GM11168 (cell line): ENCODE results near the gene MSMO1.

ENCODE experiments used
- in situ Hi-C: fragments of 300-500 bp; cut with MboI; formaldehyde crosslinking; loops from one replicate; pipeline ENCODE4 v1.12.0; 2022; ENCODE audit warnings: low sequenced_read_pairs; ENCODE audit not compliant: unreplicated experiment

MSMO1 gene

DNA sequence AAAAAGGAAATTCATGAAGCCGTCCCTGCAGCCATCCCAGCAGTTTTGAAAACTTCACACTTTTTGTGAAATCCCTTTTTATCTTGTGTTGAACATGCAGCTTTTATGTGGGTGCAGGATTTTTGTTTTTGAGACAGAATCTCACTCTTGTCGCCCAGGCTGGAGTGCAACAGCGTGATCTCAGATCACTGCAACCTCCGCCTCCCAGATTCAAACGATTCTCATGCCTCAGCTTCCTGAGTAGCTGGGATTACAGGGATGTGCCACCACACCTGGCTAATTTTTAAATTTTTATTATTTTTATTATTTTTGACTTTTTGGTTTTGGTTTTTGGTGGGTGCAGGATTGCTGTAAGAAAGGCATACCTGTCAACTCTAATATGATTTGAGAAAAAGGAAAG, 8.0 kb upstream of the MSMO1 start:
- in situ Hi-C loops = no loop called here

DNA sequence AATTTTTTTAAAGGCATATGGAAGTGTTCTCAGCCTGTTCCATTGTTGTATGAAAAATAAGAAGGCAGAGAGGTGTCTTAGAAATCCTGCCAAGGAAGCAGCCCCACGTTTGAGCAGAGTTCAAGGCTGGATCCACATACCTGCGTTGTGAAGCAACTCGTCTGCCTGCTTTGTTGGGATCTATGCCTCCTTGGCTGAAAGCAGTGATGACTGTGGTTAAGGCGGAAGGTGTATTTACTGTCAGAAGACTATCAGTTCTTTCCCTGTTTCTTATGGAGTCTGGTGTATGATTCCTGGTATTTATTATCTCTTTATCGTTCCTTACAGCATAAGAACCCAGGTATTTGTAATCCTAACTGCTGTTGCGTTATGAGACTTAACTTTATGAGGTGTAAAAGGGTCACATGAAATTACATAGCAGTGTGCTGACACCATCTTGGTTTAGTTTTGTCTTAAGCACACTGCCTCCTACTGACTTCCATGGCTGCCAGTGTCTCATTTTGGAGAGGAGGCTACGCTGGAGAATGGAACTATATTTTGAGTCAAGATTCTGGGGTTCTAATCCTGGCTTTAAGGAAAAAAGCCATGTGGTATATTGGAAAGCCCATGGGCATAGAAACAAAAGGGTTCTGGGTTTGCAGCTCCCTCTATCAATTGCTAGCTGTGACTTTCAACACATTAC, 3.1 kb upstream of the MSMO1 start:
- in situ Hi-C loops = no loop called here

DNA sequence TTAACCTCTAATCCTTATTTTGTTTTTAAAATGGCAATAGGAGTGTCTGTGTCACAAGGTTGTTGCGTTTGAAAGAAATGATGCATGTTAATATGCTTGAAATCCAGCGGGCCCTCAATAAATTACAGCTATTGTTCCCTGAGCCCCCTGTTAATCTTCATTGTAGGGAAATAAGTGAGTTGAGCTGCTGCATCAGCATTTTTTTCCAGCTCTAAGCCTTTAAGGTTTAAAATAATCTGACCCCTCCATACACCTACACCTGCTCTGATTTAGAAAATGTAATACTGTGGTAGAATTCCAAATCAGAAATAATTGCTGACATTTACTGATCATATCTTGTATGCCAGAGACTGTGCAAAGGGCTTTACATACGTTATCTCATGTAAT, 2.6 kb upstream of the MSMO1 start:
- in situ Hi-C loops = loop anchor here (25.0 kb wide), 1 partner anchor 113 kb away; the partner anchor contains the start of gene KLHL2

DNA sequence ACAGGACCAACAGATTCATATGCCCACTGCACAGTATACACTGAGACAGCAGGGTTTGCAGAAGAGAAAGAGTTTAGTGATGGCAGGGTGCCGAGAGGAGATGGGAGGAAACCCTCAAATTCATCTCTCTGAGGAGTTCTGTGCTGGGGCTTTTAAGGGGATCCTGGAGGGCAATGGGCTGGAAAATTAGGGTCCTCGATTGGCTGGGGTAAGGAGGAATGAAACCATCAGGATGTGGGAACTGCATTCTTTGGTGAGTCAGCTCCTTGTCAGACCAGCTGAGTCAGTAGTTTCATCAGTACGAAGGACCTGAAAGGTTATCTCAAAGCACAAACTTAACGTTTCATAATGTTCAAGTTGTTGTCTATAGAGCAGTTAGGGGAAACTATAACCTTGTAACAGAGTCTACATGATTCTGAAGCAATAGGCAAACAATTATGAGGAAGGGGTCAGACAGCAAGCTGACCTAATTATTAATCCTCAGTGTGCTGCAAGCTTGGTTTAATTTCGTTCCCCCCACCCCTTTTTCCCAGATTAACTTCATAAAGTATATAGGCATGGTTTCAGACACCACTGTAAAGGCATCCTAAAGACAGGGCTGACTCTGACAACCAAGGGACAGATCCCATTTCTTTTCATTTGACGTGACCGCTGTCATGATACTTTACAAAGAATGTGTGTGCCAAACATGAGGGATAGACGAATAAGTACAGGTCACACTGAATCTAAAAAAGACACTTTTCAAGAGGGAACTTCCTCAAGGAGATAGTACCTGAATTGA, 1.5 kb upstream of the MSMO1 start:
- in situ Hi-C loops = loop anchor here (25.0 kb wide), 1 partner anchor 114 kb away; the partner anchor contains the start of gene KLHL2

DNA sequence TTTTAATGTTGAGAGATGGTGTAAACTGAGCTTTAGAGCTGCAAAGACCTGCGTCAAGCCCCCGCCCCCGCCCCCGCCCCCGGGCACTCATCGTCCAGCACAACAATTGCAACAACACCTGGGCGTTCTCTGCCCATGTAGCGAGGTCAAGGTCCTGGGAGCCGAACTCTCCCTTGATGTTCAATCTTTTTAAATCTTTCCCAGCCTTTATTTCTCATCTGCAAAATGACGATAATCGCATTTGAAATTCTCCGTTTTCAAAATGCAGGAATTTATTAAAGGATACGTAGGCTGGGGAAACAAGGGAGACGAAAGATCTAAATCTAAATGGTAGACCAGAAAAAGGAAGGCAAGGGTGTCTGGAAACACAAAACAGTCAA, 648 bp upstream of the MSMO1 start:
- in situ Hi-C loops = loop anchor here (25.0 kb wide), 1 partner anchor 115 kb away; the partner anchor contains the start of gene KLHL2

DNA sequence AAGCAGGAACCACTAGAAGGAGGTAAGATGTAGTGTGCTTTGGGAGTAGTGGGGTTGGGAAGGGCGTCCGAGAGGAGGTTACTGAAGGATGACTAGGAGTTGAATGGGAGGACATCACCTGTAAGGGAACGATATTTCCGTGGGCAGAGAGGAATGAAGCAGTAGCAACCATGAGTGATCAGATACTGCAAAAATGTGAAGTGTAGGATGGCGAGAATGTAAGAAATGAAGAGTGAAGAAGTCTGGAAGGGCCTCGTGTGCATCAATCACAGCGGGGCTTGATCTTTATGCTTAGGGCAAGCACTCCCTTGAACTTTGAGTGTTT, 594 bp downstream of the MSMO1 start:
- in situ Hi-C loops = loop anchor here (25.0 kb wide), 1 partner anchor 116 kb away; the partner anchor contains the start of gene KLHL2

DNA sequence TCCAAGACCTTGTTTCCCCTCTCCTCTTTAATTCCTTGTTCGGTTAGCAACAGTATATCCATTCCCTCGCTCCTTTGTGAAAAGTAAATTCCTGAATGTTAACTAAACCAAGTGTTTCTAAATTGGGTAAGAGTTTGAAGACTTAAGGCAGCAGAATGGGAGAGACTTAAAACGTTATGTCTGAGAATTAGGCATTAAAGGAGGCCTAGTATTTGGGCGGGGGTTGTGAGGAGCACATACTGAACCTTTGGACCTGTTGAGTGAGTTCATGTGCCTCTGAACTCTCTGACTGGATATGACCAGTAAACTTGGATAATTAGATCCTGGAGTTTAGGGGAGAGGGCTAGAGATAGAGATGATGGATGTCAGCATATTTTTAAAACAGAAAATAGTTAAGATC, 1.2 kb downstream of the MSMO1 start:
- in situ Hi-C loops = loop anchor here (25.0 kb wide), 1 partner anchor 116 kb away; the partner anchor contains the start of gene KLHL2

DNA sequence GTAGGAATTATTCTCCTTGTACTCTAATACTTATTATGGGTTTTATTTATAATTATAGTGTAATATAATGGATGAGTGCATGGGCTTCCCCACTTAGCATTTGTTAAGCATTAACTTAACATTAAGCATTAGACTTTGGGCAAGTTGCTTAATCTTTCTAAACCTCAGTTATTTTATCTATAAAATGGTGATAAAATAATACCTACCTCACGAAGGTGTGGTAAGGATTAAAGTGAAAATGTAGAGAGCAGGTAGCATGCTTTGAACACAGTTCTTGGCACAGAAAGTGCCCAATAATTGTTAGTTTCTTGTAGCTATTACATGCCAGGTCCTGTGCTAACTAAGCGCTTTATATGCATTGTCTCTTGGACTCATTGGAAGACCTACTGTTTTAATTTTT, 2.6 kb downstream of the MSMO1 start:
- in situ Hi-C loops = loop anchor here (10.0 to 25.0 kb wide), 2 partner anchors 118 to 195 kb away; partner anchors contain the start of gene KLHL2

DNA sequence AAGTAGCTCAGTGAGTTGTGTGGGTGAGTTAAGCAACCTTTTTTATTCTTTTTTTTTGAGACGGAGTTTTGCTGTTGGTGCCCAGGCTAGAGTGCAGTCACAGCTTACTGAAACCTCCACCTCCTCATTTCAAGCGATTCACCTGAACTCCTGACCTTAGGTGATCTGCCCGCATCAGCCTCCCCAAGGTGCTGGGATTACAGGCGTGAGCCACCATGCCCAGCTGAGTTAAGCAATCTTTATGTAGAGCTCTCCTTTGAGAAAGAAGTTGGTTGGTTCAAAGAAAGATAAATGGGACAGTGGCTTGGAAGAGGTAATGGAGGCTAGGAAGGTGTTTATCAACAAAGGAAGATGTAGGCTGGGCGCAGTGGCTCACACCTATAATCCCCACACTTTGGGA, 3.2 kb downstream of the MSMO1 start:
- in situ Hi-C loops = loop anchor here (10.0 to 25.0 kb wide), 2 partner anchors 118 to 196 kb away; partner anchors contain the start of gene KLHL2

DNA sequence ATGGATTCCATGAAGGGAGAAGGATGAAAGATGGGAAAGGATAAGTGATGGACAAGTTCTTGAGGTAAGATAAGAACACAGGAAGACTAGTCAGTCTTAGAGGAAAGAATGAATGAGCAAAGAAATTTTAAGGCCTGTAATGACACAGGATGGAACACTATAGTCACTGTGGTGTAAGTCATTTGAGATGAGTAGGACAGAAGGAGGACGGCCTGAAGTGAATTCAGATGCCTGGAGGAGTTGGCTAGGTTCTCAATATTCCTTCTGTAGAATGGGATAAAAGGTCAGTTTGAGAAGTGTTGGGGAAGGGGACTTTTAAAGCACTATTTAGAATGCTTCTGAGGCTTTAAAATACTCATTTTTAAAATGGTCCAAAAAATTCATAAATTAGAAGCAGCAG, 3.9 kb downstream of the MSMO1 start:
- in situ Hi-C loops = loop anchor here (10.0 to 25.0 kb wide), 2 partner anchors 119 to 197 kb away; partner anchors contain the start of gene KLHL2

DNA sequence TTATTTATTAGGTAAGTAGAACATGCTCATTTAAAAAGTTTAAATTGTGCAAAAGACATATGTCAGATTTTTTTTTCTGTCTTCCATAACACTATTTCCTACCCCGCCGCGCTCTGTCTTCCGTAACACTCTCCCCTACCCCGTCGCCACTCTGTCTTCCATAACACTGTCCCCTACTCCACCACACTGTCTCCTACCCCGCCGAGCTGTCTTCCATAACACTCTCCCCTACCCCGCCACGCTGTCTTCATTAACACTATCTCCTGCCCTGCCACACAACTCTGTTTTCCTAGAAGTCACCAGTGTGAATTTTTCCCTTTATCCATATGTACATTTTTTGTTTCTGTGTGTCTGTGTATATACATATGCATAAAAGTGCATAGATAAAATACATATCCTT, 4.4 kb downstream of the MSMO1 start:
- in situ Hi-C loops = loop anchor here (10.0 to 25.0 kb wide), 2 partner anchors 120 to 197 kb away; partner anchors contain the start of gene KLHL2

DNA sequence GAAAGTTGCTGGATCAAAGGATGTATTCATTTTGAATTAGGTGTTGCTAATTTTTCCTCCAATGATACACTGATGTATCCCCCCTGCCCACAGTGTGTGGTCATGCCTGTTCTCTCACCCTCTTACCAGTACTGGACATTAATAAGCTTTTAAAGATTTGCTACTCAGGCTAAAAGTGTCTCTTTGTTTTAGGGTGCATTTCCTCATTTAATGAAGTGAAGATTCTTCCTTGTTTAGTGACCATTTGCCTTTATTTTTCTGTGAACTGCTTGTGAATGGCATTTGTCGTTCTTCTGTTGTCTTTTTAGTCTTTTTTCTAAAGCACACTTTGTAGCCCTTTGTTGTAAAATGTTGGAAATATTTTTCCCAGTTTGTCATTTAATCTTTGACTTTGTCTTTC, 5.0 kb downstream of the MSMO1 start:
- in situ Hi-C loops = loop anchor here (10.0 to 25.0 kb wide), 2 partner anchors 120 to 198 kb away; partner anchors contain the start of gene KLHL2

DNA sequence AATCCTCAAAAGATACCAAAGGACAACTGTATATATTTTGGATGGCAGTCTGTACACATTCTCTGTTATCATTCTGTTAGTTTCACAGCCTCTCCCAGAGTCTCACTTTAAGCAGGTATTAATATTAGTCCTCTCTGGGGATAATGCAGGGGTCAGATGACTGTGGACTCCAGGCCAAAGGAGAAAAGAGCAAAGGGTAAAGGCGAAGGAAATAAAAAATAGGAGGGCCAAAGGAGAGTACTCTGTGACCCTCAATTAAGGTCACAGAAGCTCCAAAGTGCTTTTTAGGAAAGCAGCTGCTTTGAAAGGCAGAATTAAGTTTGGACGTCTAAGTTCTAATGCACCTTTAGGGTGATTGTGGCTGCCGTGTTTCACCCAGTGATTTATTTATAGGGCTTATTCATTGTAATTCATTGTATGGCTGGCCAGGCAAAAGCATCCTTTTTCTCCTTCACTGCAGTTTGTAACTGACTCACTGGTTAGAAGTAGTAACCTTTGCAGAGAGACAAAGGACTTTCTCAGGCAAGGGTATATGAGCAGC, 7.8 kb downstream of the MSMO1 start:
- in situ Hi-C loops = loop anchor here (10.0 to 25.0 kb wide), 2 partner anchors 123 to 200 kb away; partner anchors contain the start of gene KLHL2

DNA sequence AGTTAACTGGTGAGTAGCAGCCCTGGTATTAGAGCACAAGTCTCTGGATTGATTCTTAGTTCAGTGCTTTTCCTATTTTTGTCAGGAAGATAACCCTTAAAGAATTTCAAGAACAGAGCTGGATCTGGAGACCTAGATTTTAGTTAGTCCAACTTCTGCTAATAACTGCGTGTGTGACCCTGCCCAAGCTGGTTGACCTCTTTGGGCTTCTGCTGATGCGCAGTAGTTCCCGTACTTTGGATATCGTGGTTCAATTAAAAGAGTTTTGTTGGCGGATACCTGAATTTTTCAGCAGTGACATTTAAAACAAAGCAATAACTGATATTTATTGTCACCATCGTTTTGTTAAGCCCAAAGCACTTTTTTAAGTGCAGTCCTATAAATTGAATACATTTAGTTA, 9.3 kb downstream of the MSMO1 start:
- in situ Hi-C loops = loop anchor here (10.0 to 25.0 kb wide), 2 partner anchors 124 to 202 kb away; partner anchors contain the start of gene KLHL2

DNA sequence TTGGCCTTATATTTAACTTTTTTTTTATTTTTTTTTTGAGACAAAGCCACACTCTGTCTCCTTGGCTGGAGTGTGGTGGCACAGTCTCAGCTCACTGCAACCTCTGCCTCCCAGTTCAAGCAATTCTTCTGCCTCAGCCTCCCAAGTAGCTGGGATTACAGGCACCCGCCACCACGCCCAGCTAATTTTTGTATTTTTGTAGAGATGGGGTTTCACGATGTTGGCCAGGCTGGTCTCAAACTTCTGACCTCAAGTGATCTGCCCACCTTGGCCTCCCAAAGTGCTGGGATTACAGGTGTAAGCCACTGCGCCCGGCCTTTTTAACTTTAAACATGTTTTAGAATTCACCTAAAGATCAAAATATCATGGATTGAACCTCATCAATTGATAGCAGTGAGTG, 14.9 kb downstream of the MSMO1 start:
- in situ Hi-C loops = loop anchor here (25.0 kb wide), 1 partner anchor 130 kb away; the partner anchor contains the start of gene KLHL2

DNA sequence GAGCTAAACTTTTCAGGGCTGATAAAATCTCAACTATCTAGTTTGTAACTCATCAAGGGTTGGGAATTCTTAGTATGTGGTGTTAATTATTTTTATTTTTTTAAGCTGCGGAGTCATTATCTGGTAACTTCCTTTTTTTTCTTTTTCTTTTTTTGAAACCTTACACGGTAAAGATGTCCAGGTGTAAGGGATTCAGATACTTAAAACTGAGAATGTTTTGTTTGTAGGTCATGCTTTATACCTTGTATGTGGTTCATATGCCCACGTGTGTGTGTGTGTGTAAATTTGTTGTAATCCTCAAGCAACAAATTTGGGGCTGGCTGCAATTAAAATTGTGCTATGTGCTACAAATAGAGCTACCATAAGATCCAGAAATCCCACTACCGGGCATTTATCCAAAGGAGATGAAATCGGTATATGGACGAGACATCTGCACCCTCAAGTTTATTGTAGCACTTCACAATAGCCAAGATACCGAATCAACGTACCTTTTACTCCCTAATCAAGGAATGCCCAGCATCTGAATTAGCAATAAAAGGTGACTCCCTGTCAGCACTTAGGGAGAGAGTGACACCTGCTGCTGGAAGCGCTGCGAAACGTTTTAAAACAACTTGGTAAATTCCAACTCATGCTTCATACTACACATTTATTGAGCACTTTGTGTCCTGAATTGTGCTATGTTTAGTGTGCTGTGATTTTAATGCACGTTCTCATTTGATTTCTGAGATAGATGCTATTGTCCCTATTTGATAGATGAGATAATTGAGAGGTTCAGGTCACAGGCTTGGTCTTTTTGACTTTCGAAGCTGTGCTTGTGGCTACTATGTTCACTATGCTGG, 16.1 kb downstream of the MSMO1 start:
- in situ Hi-C loops = loop anchor here (25.0 kb wide), 1 partner anchor 131 kb away; the partner anchor contains the start of gene KLHL2

DNA sequence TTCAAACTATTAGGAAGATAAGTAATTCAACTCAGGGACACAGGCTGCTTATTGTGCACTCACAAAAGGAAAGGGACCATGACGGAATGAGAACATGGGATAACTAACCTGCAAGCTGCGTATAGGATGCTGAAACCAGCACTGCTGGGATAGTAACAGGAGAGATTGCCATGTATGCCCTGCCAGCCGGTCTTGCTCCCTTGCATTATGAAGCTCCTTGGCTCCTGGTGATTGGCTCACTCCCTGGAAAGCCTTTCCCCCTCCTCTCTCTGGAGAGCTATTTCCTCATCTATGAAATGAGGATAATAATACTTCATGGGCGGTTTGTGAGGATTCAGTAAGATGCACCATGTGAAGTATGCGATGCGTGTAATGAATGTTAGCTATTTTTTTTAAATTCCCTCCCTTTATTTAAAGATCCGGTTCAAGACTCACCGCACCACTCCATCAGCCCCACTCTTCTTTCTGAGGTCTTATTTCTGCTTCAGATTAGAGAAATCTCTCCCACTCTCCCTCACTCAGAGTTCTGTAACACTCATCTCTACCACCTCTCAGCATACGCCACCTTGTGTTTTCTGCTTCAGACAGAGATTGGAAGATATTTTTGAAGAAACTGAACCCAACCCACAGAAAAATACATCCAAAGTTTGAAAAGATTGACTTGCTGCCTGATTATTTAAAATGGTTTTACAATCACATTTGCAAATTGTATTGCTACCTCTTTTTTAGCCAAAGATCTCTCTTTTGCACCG, 18.4 kb downstream of the MSMO1 start:
- in situ Hi-C loops = loop anchor here (25.0 kb wide), 1 partner anchor 134 kb away; the partner anchor contains the start of gene KLHL2

DNA sequence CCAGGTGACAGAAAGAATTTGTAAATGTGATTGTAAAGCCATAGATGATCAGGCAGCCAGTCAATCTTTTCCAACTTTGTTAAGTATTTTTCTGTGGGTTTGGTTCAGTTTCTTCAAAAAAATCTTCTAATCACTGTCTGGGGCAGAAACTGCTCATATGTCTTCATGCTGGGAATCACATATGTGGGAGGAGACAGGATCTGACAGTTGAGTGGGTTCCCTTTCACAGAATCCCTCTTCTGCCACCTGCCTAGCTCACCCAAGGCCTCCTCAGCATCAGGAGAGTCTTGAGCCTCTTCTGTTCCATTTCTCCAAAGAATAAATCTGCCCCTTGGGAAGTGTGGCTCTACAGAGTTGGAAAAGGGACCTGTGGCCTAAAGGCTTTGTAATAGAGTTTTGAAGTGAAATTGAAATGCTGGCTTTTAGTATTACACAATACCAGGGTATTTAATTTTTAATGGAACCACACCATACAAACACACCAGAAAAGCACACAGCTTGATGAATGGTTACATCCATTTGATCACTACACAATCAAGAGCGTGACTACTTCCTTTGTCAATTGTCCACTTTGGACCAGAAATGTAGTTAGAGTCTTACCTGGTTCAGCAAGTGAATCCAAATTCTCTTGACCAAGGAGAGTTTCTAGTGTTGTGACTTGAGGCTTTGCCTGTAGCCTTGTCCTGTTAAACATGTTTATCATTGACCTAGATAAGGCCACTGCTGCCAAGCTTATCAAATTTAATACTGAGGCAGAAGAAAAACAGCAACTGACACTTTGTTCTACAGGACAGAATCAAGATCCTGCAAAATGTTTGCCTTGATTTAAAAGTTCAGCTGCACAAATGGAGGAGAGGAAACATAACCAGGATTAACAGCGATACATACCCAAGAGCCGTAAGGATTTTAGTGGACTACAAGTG, 20.4 kb downstream of the MSMO1 start:
- in situ Hi-C loops = loop anchor here (25.0 kb wide), 1 partner anchor 136 kb away; the partner anchor contains the start of gene KLHL2
